Neural progenitor cell (in vitro differentiated cells): ENCODE results near the gene ZNF415. TPM values are rescaled to one million over a fixed set of nuclear protein-coding genes. Genes with fewer than 3 reads are reported as not detected.
"Not testable (repeated sequence)": the region's sequence is repeated elsewhere in the genome, so short reads cannot be mapped to it uniquely, and the experiment has no call there.

ENCODE experiments used
- DNase-seq: peaks from one replicate; pipeline ENCODE4 v3.0.0-alpha.2; 2016; ENCODE audit warnings: low spot score
- H2AFZ ChIP-seq: fragments of 200-600 bp; sonication (generic); replicated peaks from 2 replicates; pipeline ENCODE4 v1.6.1; 2016; ENCODE audit warnings: antibody characterized with exemption
- H3F3A ChIP-seq: fragments of 200-600 bp; sonication (generic); 2 replicates; pipeline ENCODE4 v1.6.1; 2016; ENCODE audit warnings: antibody characterized with exemption, low read depth
- H3K27ac ChIP-seq: fragments of 200-600 bp; sonication (generic); 2 replicates; pipeline ENCODE4 v1.5.1; 2016; ENCODE audit warnings: mild to moderate bottlenecking
- H3K27me3 ChIP-seq: fragments of 200-600 bp; sonication (generic); 2 replicates; pipeline ENCODE4 v1.6.1; 2016; ENCODE audit warnings: mild to moderate bottlenecking, moderate library complexity
- H3K36me3 ChIP-seq: fragments of 200-600 bp; sonication (generic); 2 replicates; pipeline ENCODE4 v1.5.1; 2016
- H3K4me1 ChIP-seq: fragments of 200-600 bp; sonication (generic); 2 replicates; pipeline ENCODE4 v1.6.1; 2016; ENCODE audit warnings: mixed run types
- H3K4me2 ChIP-seq: fragments of 200-600 bp; sonication (generic); 2 replicates; pipeline ENCODE4 v1.6.1; 2016
- H3K4me3 ChIP-seq: fragments of 200-600 bp; sonication (generic); 2 replicates; pipeline ENCODE4 v1.5.1; 2016
- H3K79me2 ChIP-seq: fragments of 200-600 bp; sonication (generic); 2 replicates; pipeline ENCODE4 v1.6.1; 2016; ENCODE audit warnings: low read depth
- H3K9ac ChIP-seq: fragments of 200-600 bp; sonication (generic); 2 replicates; pipeline ENCODE4 v1.6.1; 2016
- H3K9me3 ChIP-seq: fragments of 200-600 bp; sonication (generic); 2 replicates; pipeline ENCODE4 v1.5.1; 2016; ENCODE audit warnings: low read depth
- H4K20me1 ChIP-seq: fragments of 200-600 bp; sonication (generic); 2 replicates; pipeline ENCODE4 v1.6.1; 2016; ENCODE audit warnings: low read depth
- H3K27ac Mint-ChIP-seq: 3 replicates; pipeline ENCODE4 v1.8.0; 2021; ENCODE audit warnings: mixed read lengths
- H3K27me3 Mint-ChIP-seq: 2 replicates; pipeline ENCODE4 v1.8.0; 2022; ENCODE audit warnings: low read depth, mild to moderate bottlenecking, inconsistent platforms, moderate library complexity, mixed read lengths; ENCODE audit not compliant: insufficient read depth
- H3K36me3 Mint-ChIP-seq: 3 replicates; pipeline ENCODE4 v1.8.0; 2021; ENCODE audit warnings: mixed read lengths
- H3K4me1 Mint-ChIP-seq: 3 replicates; pipeline ENCODE4 v1.8.0; 2021; ENCODE audit warnings: mixed read lengths
- H3K4me3 Mint-ChIP-seq: 3 replicates; pipeline ENCODE4 v1.8.0; 2021; ENCODE audit warnings: mild to moderate bottlenecking, moderate library complexity, mixed read lengths
- H3K9me3 Mint-ChIP-seq: 3 replicates; pipeline ENCODE4 v1.8.0; 2020; ENCODE audit warnings: mixed read lengths
- EZH2 ChIP-seq: fragments of 200-600 bp; sonication (generic); IDR thresholded peaks from 2 replicates; pipeline ENCODE4 v1.6.1; 2017; ENCODE audit warnings: antibody characterized with exemption, mild to moderate bottlenecking, moderate library complexity
- EZH2phosphoT487 ChIP-seq: fragments of 200-600 bp; sonication (generic); IDR thresholded peaks from 2 replicates; pipeline ENCODE4 v1.6.1; 2017; ENCODE audit warnings: antibody characterized with exemption
- total RNA-seq: library from RNA; depleted of rRNA; stranded (reverse); fragments of >200 nt; gene quantifications from 2 replicates; pipeline ENCODE4 v1.2.3, GENCODE V29; 2015; ENCODE audit warnings: low replicate concordance
- TF ChIP-seq, protein P1 (sequence below): fragments of 200-600 bp; sonication (generic); IDR thresholded peaks from 2 replicates; pipeline ENCODE4 v1.5.1; 2017; ENCODE audit warnings: antibody characterized with exemption, mild to moderate bottlenecking

The ZNF415 gene
- total RNA-seq, 1 donor from 2014 or later: 23.9 TPM

DNA sequence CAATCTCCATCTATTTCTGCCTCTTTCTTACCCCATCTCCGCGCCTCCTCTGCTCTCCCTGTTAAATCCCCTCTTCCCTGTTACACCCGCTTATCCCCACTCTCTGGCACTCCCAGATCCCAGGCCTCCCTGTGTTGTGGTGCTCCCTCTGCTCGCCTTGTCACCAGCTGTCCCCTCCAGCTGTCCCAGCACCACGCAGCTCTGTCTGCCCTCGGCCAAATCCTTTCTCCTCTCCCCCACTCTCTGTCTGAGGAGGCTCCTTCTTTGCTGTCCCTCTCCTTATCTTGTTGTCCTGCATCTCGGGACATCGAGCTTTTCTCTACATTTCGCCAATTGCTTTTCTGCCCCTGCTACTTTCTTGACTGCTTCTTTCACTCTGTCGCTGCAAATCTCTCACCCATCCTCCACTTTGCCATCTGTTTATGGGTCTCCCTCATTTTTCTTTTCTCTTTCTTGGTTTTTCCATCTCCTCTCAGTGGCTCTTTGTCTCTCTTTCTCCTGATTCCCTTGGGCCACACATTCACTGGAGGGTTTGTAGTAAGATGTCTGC, 30.4 kb downstream of the ZNF415 start:
- Histone ChIP-seq H3K9ac (peak overlapping the region; percentile 65), H3K27me3 (no peaks in the 10 kb centered on the region), H2AFZ (no peak overlapping the region), H3K4me1 (peaks cover 10% of the 10 kb centered on the region), H3K4me3 (peak overlapping the region; percentile 86), H4K20me1 (peaks cover 46% of the 10 kb centered on the region), H3K9me3 (no peaks in the 10 kb centered on the region), H3K36me3 (no peaks in the 10 kb centered on the region), H3K27ac (no peak overlapping the region), H3K79me2 (peaks cover 53% of the 10 kb centered on the region), H3F3A (no peaks in the 10 kb centered on the region), H3K4me2 (peak overlapping the region; percentile 95)
- Mint-ChIP-seq H3K27ac (no peak overlapping the region), H3K9me3 (peaks cover 19% of the 10 kb centered on the region), H3K36me3 (peaks cover 31% of the 10 kb centered on the region), H3K4me1 (peaks cover 17% of the 10 kb centered on the region), H3K27me3 (peaks cover 6% of the 10 kb centered on the region), H3K4me3 (peak overlapping the region; percentile 88)
- TF ChIP-seq, protein P1, sequence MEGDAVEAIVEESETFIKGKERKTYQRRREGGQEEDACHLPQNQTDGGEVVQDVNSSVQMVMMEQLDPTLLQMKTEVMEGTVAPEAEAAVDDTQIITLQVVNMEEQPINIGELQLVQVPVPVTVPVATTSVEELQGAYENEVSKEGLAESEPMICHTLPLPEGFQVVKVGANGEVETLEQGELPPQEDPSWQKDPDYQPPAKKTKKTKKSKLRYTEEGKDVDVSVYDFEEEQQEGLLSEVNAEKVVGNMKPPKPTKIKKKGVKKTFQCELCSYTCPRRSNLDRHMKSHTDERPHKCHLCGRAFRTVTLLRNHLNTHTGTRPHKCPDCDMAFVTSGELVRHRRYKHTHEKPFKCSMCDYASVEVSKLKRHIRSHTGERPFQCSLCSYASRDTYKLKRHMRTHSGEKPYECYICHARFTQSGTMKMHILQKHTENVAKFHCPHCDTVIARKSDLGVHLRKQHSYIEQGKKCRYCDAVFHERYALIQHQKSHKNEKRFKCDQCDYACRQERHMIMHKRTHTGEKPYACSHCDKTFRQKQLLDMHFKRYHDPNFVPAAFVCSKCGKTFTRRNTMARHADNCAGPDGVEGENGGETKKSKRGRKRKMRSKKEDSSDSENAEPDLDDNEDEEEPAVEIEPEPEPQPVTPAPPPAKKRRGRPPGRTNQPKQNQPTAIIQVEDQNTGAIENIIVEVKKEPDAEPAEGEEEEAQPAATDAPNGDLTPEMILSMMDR: no peak
- TF ChIP-seq EZH2: no peak
- peak; percentile 47 for DNase-seq

DNA sequence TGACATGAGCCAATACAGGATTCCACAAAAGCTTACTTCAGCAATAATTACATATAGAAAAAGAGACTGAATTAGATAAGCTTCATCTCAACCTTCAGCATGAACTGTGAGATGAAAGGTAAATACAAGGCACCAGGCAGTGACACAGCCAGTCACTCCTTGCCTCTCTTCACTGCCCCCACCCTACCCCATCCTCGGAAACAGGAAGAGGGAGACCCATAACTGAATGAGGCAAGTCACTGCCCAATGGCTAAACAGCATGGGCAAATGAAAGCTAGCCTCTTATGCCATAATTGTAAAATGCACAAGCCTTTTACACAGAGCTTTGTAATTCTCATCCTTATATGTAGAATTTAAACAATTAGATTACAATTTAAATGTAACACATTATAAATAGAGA, 31.2 kb downstream of the ZNF415 start:
- peaks cover 18% of the 10 kb centered on the region for H3K9me3 Mint-ChIP-seq
- H3K4me3 ChIP-seq: peak overlapping the region; percentile 86
- peak overlapping the region; percentile 88 for H3K4me3 Mint-ChIP-seq
- no peaks in the 10 kb centered on the region for H3K9me3 ChIP-seq
- H3K4me2 ChIP-seq: peak overlapping the region; percentile 95
- peaks cover 47% of the 10 kb centered on the region for H4K20me1 ChIP-seq
- no peaks in the 10 kb centered on the region for H3K27me3 ChIP-seq
- TF ChIP-seq EZH2 (no peak), EZH2phosphoT487 (no peak)
- TF ChIP-seq, protein P1: no peak
- H3F3A ChIP-seq: no peaks in the 10 kb centered on the region
- peaks cover 17% of the 10 kb centered on the region for H3K4me1 Mint-ChIP-seq
- peaks cover 6% of the 10 kb centered on the region for H3K27me3 Mint-ChIP-seq
- H3K4me1 ChIP-seq: peaks cover 10% of the 10 kb centered on the region
- H3K9ac ChIP-seq: no peak overlapping the region
- DNase-seq: no peak
- no peak overlapping the region for H2AFZ ChIP-seq
- peaks cover 31% of the 10 kb centered on the region for H3K36me3 Mint-ChIP-seq
- H3K79me2 ChIP-seq: peaks cover 53% of the 10 kb centered on the region
- no peak overlapping the region for H3K27ac Mint-ChIP-seq
- no peak overlapping the region for H3K27ac ChIP-seq
- H3K36me3 ChIP-seq: no peaks in the 10 kb centered on the region

DNA sequence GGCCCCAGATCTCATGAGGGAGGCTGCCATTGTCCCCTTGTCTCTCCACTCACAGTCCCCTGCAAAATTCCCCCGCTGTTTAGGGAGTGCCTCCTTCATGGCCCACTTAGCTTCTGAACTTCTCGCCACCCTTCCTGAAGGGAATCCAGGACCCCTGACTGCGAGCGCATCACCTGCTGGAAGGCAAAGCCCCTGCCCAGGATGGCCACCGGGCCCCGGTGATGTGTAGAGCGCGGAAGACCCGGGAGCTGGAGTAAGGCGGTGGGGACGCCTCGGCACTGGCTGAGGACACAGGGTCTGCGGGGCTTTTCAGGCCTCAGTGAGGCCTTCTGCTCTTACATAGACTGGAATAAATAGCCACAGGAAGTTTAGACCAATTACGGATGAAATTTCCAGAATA, 34.1 kb downstream of the ZNF415 start:
- H3K36me3 Mint-ChIP-seq: peaks cover 50% of the 10 kb centered on the region
- Histone ChIP-seq H3K79me2 (peaks cover 70% of the 10 kb centered on the region), H3K4me1 (peaks cover 18% of the 10 kb centered on the region), H3F3A (peaks cover 16% of the 10 kb centered on the region), H4K20me1 (peaks cover 70% of the 10 kb centered on the region)
- H3K9me3 Mint-ChIP-seq: peaks cover 25% of the 10 kb centered on the region
- not testable (repeated sequence) for H3K27me3 ChIP-seq, H3K4me2 ChIP-seq, H3K27ac Mint-ChIP-seq, H3K27ac ChIP-seq, H3K9ac ChIP-seq, H2AFZ ChIP-seq, H3K4me3 ChIP-seq, H3K36me3 ChIP-seq, H3K4me3 Mint-ChIP-seq, DNase-seq, H3K27me3 Mint-ChIP-seq, H3K9me3 ChIP-seq
- H3K4me1 Mint-ChIP-seq: peaks cover 21% of the 10 kb centered on the region

DNA sequence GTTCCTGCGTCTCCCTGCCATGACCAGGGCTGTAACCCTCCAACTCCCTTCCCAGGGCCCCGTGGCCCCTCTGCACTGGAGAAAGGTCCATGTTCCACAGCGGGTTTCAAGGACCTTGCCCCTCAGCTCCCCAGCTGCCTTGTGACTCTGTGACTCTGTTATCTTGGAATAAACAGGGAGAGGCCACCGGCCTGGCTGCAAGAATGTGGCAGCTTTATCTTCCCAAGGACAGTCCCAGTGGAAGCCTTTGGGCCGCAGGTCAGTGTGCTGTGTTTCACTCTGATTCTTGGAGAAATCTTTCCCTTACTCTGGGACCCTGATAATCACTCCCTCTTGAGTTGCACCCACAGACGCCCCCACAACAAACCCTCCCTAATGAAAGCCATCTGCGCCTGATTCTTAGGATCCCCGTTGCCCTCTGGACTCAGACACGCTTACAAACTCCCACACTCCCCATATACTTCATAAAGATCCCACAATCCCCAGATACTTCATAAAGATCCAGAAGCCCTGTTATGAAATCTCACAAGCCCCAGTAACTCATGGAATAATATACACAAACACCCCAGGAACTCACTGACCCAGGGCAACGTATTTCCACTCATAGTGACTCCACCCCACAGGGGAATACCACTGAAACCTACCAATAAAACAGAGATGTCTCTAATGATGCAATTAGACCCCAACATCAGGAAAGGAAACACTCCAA, 35.6 kb downstream of the ZNF415 start:
- Histone ChIP-seq H3K4me1 (peaks cover 17% of the 10 kb centered on the region), H4K20me1 (peaks cover 77% of the 10 kb centered on the region), H3K79me2 (peaks cover 74% of the 10 kb centered on the region), H3F3A (peaks cover 16% of the 10 kb centered on the region)
- H3K4me3 ChIP-seq, H2AFZ ChIP-seq, H3K36me3 ChIP-seq, H3K9ac ChIP-seq, DNase-seq, H3K27me3 Mint-ChIP-seq, H3K4me2 ChIP-seq, H3K4me3 Mint-ChIP-seq, H3K27ac ChIP-seq, H3K27me3 ChIP-seq, H3K9me3 ChIP-seq: not testable (repeated sequence)
- Mint-ChIP-seq H3K9me3 (peaks cover 25% of the 10 kb centered on the region), H3K27ac (peak overlapping the region; percentile 12), H3K36me3 (peaks cover 61% of the 10 kb centered on the region), H3K4me1 (peaks cover 16% of the 10 kb centered on the region)

DNA sequence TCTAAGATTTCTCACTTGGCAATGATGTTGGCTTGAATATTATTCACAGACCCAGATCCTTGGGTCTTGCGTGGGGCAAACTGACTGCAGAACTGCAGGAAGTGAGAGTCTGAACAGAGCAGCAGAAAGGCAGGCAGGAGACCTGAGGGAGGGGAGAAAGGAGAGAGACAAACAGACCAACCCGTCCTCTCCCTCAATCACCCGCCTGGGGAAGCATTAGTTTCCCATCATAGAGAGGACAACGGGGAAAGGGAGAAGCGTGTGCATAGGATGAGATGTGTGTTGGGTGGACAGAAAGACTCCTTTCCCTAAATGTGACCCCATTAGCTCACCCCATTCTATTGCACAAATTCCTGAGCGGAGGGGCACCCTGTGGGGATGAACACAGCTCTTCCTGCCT, 36.1 kb downstream of the ZNF415 start:
- H4K20me1 ChIP-seq: peaks cover 77% of the 10 kb centered on the region
- Mint-ChIP-seq H3K36me3 (peaks cover 62% of the 10 kb centered on the region), H3K4me1 (peaks cover 12% of the 10 kb centered on the region), H3K9me3 (peaks cover 25% of the 10 kb centered on the region)
- not testable (repeated sequence) for H3K4me2 ChIP-seq, H3K4me3 Mint-ChIP-seq, DNase-seq, H3K4me3 ChIP-seq, H3K9ac ChIP-seq, H3K27me3 Mint-ChIP-seq, H3K36me3 ChIP-seq, H2AFZ ChIP-seq, H3K27me3 ChIP-seq, H3K27ac Mint-ChIP-seq, H3K9me3 ChIP-seq, H3K27ac ChIP-seq
- peaks cover 74% of the 10 kb centered on the region for H3K79me2 ChIP-seq
- peaks cover 11% of the 10 kb centered on the region for H3K4me1 ChIP-seq
- H3F3A ChIP-seq: peaks cover 16% of the 10 kb centered on the region
